GM19023 (cell line): ENCODE measurements around the gene PDLIM1.
A peak's percentile ranks its signal among the peaks of the same experiment; 100 is the strongest.
"Not testable (repeated sequence)": the region's sequence is repeated elsewhere in the genome, so short reads cannot be mapped to it uniquely, and the experiment has no call there.

Experiments used
- ATAC-seq: cut with Tn5 transposase; IDR thresholded peaks from one replicate; pipeline ENCODE4 v1.9.1; 2021; ENCODE audit warnings: mild to moderate bottlenecking, moderate library complexity; ENCODE audit not compliant: unreplicated experiment

The PDLIM1 gene

DNA sequence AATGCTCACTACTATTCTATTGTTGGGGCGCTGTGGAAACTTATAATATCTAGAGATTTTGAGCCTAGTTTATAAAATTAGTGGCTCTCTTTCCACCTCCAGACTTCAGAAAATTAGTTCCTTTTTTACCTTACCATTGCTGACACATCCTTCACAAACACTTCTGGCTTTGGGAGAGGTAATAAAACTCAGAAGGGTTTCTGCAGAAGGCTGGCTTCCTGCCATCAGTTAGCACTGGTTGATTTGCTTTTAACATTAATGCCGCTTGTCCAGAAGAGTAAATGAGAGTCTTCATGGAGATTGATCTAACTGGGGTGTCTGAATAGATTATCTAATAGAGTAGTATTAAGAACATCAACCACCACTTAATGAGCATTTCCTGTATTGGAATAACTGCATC lies 76.4 kb downstream of the PDLIM1 start:
- ATAC-seq: peak; percentile 10

DNA sequence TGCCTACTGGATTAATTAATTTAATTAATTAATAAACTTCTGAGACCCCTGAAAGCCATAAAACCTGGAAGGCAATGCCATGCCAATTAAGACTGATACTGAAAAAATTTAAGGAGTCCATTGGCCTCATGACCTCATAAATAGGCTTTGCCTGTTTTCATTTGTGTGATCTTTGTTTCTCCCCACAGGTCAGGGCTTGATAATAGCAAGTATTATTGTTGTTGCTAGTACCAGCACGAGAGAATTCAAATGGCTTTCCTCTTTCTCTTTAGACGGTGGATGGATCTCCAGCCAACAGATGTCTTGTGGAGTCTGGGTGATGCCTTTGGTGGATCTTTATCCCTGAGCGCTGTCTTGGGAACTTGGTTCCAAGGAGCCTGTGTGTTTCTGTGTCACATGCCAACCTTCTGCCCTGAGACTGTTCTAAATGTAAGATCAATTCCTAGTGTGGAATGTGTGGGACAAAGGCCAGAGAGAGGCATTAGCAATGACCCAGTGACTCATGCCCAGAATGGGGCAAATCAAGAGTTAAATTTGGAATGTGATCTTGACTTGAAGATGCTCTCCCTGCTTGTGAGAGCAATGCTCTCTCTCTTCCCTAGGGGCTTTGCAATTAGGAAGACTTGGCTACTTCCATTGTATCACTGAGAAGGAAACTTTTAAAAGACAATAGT lies 79.1 kb downstream of the PDLIM1 start:
- ATAC-seq: no peak

DNA sequence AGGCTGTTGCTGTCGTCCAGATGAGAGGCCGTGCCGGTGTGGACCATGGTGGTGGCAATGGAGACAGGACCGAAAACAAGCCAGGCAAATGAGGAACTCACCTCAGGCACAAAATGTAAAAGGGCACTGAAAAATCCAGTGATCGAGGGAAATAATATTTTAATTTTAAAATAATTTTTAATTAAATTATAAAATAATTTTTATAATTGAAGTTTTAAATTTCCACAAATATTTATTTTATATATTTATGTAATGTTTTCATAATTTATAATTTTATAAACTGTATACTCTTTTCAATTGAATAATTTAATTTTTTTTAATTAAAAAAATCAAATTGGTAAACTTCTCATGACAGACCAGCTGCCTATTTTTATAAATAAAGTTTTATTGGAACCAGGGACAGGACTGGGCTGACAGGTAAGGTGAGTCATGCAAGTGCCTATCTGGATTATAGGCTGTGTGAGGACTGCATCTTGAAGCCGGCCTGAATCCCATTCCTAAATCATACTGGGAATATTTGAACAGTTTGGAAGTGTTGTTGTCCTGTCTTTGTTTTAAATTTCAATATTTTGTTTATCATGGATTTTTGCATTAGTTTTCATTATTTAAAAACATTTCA lies 81.2 kb downstream of the PDLIM1 start:
- ATAC-seq: no peak

DNA sequence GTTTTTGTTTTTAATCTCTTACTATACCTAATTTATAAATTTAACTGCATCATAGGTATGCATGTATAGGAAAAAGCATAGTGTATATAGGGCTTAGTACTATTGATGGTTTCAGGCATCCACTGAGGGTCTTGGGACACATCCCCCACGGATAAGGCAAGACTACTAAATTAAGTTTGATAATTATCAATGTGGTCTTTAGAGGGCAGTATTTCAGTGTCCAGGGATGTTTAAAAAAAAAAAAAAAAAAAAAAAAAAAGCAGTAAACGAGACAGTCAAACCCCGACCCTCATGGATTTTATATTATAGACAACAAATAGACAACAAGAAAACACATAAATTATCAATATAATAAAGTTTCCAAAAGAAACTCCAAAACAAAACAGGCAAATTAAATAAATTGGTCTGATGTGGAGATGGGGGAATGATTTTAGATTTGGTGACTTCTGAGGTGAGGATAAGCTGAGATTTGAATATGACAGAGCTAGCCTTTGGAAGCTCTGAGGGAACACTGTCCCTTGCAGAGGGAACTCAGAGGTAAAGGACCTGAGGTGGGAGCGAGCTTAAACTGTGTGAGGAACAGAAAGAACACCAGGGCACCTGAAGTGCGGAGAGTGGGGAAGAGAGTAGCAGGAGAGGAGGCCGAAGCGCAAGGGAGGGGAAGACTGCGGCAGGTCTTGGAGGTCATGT lies 82.0 kb downstream of the PDLIM1 start:
- no peak for ATAC-seq

DNA sequence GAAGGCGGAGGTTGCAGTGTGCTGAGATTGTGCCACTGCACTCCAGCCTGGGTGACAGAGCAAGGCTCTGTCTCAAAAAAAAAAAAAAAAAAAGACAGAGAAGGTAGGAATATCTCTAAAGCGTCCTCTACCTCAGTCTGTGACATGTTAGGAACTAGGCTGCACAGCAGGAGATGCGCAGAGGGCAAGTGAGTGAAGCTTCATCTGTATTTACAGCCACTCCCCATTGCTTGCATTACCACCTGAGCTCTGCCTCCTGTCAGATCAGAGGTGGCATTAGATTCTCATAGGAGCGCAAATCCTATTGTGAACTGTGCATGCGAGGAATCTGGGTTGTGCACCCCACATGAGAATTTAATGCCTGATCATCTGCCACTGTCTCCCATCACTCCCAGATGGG lies 87.9 kb downstream of the PDLIM1 start:
- not testable (repeated sequence) for ATAC-seq

DNA sequence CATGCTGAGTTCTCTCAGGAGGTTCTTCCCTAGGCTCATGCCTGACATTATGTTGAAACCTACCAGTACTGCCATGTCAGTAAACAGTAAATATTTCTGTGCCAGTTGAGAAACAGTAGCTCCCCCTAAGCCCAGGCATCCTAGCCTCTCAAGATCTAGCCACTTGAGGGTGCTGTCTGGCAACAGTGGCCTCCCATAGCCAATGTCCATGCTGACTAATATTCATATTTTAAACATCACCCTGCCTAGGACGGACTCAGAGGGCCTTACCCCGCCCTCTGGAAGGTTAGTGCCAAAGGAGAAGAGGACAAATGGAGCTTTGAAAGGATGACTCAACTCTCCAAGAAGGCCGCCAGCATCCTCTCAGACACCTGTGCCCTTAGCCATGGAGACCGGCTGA lies 89.1 kb downstream of the PDLIM1 start:
- no peak for ATAC-seq

DNA sequence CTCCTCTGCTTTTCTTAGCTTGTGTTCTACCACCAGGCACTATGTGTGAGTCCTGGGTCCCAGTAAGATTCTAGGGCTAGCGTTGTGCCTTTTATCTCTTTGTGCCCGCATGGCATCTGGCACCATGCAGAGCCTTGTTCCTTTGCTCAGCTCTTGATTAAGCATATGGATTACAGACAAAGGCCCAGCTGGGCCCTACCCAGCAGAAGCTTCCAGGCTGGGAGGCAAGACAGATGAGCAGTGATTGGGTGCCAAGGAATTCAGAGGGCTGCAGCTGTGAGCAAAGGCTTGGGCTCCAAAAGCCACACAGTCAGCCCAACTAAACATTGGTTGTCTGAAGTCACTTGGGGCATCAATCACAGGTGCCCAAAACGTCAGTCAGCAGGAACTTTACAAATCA lies 94.8 kb downstream of the PDLIM1 start:
- ATAC-seq: no peak

DNA sequence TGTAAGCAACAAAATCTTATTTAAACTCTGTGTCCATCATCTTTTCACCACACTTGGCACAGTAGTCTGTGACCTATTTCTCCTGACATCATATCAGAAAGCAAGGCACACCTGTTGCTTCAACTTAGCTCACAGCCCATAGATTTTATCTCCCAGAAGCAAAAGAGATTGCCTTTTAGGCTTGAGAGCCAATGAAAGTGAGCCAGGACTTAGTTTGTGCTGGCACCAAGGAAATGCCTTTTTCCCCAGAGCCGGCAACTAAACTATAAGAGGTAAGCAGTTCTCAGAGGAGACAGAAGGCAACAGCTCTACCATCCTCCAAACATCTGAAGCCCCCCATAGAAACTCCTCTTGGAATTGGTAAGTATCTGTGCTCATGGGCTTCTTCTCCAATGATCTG lies 96.9 kb downstream of the PDLIM1 start, which contains the start of gene ACSM6:
Gene ACSM6, plus strand, starts transcription at position 295 of the 400 bp plus-strand sequence. CDS start 248 bp downstream, outside the sequence.
- no peak for ATAC-seq

DNA sequence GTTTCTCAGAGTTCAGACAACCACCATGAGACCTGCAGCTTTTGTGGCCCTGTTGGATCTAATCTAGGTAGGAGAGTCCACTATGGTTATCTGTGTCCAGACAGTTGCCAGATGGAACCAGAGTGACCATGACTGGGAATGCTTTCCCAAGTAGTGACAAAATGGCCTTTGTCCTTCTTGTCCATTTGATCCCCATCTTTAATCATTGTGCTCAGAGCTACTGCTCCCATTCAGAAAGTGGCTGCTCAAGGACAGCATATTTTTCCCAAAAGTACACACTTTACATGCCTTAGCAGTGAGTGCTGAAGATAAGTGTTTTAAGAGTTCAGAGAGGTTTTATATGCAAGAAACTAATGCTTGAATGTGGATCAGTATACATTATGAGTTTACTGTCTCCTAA lies 102.2 kb downstream of the PDLIM1 start:
- ATAC-seq: no peak

DNA sequence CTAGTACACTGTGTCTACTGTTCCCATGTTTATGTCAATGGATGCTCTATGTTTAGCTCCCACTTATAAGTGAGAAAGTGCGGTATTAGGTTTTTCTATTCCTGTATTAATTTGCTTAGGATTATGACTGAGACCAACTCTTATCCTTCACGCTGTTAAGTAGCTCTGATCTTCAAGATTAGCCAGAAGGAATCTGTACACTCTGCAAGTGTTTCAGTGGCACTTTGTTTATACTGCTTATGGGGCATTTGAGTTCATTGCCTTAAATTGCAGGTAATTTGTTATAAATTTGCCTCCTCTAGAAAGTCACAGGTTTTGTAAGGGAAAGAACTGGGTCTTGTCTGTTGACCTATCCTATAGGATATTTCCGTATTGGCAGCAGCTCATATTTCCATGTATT lies 103.2 kb downstream of the PDLIM1 start:
- ATAC-seq: no peak
